Mesendoderm (in vitro differentiated cells): ENCODE results near the gene FAM117A.

Source experiments
- DNase-seq: peaks from one replicate; pipeline ENCODE4 v3.0.0; 2013
- H2AK5ac ChIP-seq: 2 replicates; pipeline ENCODE4 v1.6.1; 2013; ENCODE audit warnings: low read length, inconsistent platforms
- H2BK120ac ChIP-seq: 2 replicates; pipeline ENCODE4 v1.6.1; 2013; ENCODE audit warnings: low read depth, mild to moderate bottlenecking, low read length, moderate library complexity, mixed read lengths
- H2BK15ac ChIP-seq: replicated peaks from 2 replicates; pipeline ENCODE4 v1.6.1; 2013; ENCODE audit warnings: low read depth, mild to moderate bottlenecking, moderate library complexity
- H2BK5ac ChIP-seq: 2 replicates; pipeline ENCODE4 v1.6.1; 2013; ENCODE audit warnings: low read length, inconsistent platforms
- H3K18ac ChIP-seq: 2 replicates; pipeline ENCODE4 v1.6.1; 2013; ENCODE audit warnings: mild to moderate bottlenecking, low read length, mixed read lengths
- H3K23ac ChIP-seq: one replicate; pipeline ENCODE4 v1.6.1; 2013; ENCODE audit warnings: low read length
- H3K27ac ChIP-seq: 2 replicates; pipeline ENCODE4 v1.5.1; 2013; ENCODE audit warnings: low read depth, mild to moderate bottlenecking, inconsistent platforms, low read length, moderate library complexity
- H3K27me3 ChIP-seq: 2 replicates; pipeline ENCODE4 v1.6.1; 2013; ENCODE audit warnings: low read length, control low read depth, mild to moderate bottlenecking, inconsistent platforms; ENCODE audit not compliant: insufficient read depth, poor library complexity
- H3K36me3 ChIP-seq: 2 replicates; pipeline ENCODE4 v1.6.1; 2013; ENCODE audit warnings: low read length, inconsistent platforms; ENCODE audit not compliant: control insufficient read depth, insufficient read depth
- H3K4ac ChIP-seq: one replicate; pipeline ENCODE4 v1.6.1; 2013; ENCODE audit warnings: low read depth, mild to moderate bottlenecking, low read length, moderate library complexity
- H3K4me1 ChIP-seq: 2 replicates; pipeline ENCODE4 v1.6.1; 2013; ENCODE audit warnings: low read depth, low read length, inconsistent platforms; ENCODE audit not compliant: control insufficient read depth
- H3K4me2 ChIP-seq: 2 replicates; pipeline ENCODE4 v1.6.1; 2013; ENCODE audit warnings: low read length
- H3K4me3 ChIP-seq: 2 replicates; pipeline ENCODE4 v1.5.1; 2013; ENCODE audit warnings: mild to moderate bottlenecking, low read length
- H3K56ac ChIP-seq: one replicate; pipeline ENCODE4 v1.6.1; 2013; ENCODE audit warnings: low read length
- H3K79me1 ChIP-seq: 2 replicates; pipeline ENCODE4 v1.6.1; 2013; ENCODE audit warnings: low read length, inconsistent platforms
- H3K79me2 ChIP-seq: 2 replicates; pipeline ENCODE4 v1.6.1; 2013; ENCODE audit warnings: mild to moderate bottlenecking, low read length; ENCODE audit not compliant: control insufficient read depth, insufficient read depth
- H3K9ac ChIP-seq: 2 replicates; pipeline ENCODE4 v1.6.1; 2013; ENCODE audit warnings: low read length, inconsistent platforms
- H4K5ac ChIP-seq: one replicate; pipeline ENCODE4 v1.6.1; 2013; ENCODE audit warnings: low read length
- H4K8ac ChIP-seq: one replicate; pipeline ENCODE4 v1.6.1; 2013; ENCODE audit warnings: low read depth, mild to moderate bottlenecking, control low read depth, low read length, moderate library complexity
- WGBS: extraction: QIAGEN DNeasy Blood & Tissue Kit; methylation state at CpG from one replicate; pipeline ENCODE4 v1.1.7; 2013; ENCODE audit warnings: low lambda C conversion rate, missing lambda C conversion rate; ENCODE audit not compliant: insufficient coverage; ENCODE audit errors: extremely low coverage; 5-methylcytosine and 5-hydroxymethylcytosine counted together

FAM117A gene

GRCh38 chr17:49756323-49757150 lies 7.4 kb downstream of the FAM117A start:
- H2AK5ac ChIP-seq = no peak overlapping the region
- no peak overlapping the region for H2BK5ac ChIP-seq
- no CpG with 5 or more reads among the region's 9 CpGs for WGBS
- no peak overlapping the region for H3K23ac ChIP-seq
- no peak overlapping the region for H2BK120ac ChIP-seq
- H3K27me3 ChIP-seq = no peaks in the 10 kb centered on the region
- H3K4me2 ChIP-seq = no peak overlapping the region
- no peaks in the 10 kb centered on the region for H3K79me2 ChIP-seq
- no peak overlapping the region for H3K4me3 ChIP-seq
- H4K5ac ChIP-seq = no peak overlapping the region
- no peaks in the 10 kb centered on the region for H3K4me1 ChIP-seq
- no peak overlapping the region for H2BK15ac ChIP-seq
- no peak overlapping the region for H3K9ac ChIP-seq
- DNase-seq = no peak
- H3K56ac ChIP-seq = no peak overlapping the region
- H3K4ac ChIP-seq = no peak overlapping the region
- H3K79me1 ChIP-seq = peaks cover 13% of the 10 kb centered on the region
- H3K27ac ChIP-seq = no peak overlapping the region
- H4K8ac ChIP-seq = no peak overlapping the region
- no peaks in the 10 kb centered on the region for H3K36me3 ChIP-seq
- H3K18ac ChIP-seq = no peak overlapping the region

- H2BK120ac ChIP-seq = no peak overlapping the region
- H3K4me1 ChIP-seq = no peaks in the 10 kb centered on the region
- H3K4me2 ChIP-seq = no peak overlapping the region
- no peak overlapping the region for H4K5ac ChIP-seq
- no peak overlapping the region for H4K8ac ChIP-seq
- no peak for DNase-seq
- no peak overlapping the region for H3K9ac ChIP-seq
- H3K23ac ChIP-seq = no peak overlapping the region
- no CpG with 5 or more reads among the region's 4 CpGs for WGBS
- no peak overlapping the region for H3K27ac ChIP-seq
- no peak overlapping the region for H3K18ac ChIP-seq
- H3K56ac ChIP-seq = peak overlapping the region; percentile 15
- no peak overlapping the region for H2BK15ac ChIP-seq
- H2BK5ac ChIP-seq = no peak overlapping the region
- H3K4me3 ChIP-seq = no peak overlapping the region
- H3K27me3 ChIP-seq = no peaks in the 10 kb centered on the region
- H3K79me1 ChIP-seq = peaks cover 13% of the 10 kb centered on the region
- H2AK5ac ChIP-seq = no peak overlapping the region
- H3K4ac ChIP-seq = no peak overlapping the region
- no peaks in the 10 kb centered on the region for H3K79me2 ChIP-seq
- H3K36me3 ChIP-seq = no peaks in the 10 kb centered on the region
These were observed 8.2 kb downstream of the FAM117A start for GRCh38 chr17:49755663-49756283.

DNA sequence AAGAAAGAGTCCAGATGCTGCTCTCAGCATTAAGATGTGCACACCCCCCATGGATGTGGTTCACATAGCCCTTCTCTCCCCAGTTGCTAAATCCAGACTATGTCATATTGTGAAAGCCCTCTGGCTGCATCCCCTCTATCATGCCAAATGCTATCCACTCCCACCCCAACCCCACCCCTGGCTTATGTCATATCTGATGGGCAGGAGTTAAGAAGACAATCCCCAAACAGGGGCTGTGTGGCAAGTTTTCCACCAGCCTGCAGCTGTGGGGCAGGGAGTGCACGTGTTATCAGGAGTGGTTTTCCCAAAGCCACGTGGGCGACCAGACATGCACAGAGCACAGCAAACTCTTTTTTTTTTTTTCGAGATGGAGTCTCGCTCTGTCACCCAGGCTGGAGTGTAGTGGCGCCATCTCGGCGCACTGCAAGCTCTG lies 10.0 kb downstream of the FAM117A start:
- H3K79me1 ChIP-seq = peaks cover 12% of the 10 kb centered on the region
- H3K27ac ChIP-seq = no peak overlapping the region
- no peak overlapping the region for H2BK120ac ChIP-seq
- no peaks in the 10 kb centered on the region for H3K36me3 ChIP-seq
- no peak overlapping the region for H2BK15ac ChIP-seq
- no peak overlapping the region for H3K9ac ChIP-seq
- H3K4me1 ChIP-seq = no peaks in the 10 kb centered on the region
- no peak overlapping the region for H3K23ac ChIP-seq
- H3K79me2 ChIP-seq = no peaks in the 10 kb centered on the region
- H3K4ac ChIP-seq = no peak overlapping the region
- WGBS = no CpG with 5 or more reads among the region's 8 CpGs
- H4K8ac ChIP-seq = no peak overlapping the region
- H3K27me3 ChIP-seq = no peaks in the 10 kb centered on the region
- DNase-seq = no peak
- no peak overlapping the region for H3K4me2 ChIP-seq
- no peak overlapping the region for H3K4me3 ChIP-seq
- no peak overlapping the region for H2AK5ac ChIP-seq
- H2BK5ac ChIP-seq = no peak overlapping the region
- no peak overlapping the region for H4K5ac ChIP-seq
- H3K56ac ChIP-seq = no peak overlapping the region
- H3K18ac ChIP-seq = no peak overlapping the region

- DNase-seq = no peak
- H2BK120ac ChIP-seq = no peak overlapping the region
- no peaks in the 10 kb centered on the region for H3K36me3 ChIP-seq
- no peak overlapping the region for H4K8ac ChIP-seq
- no peak overlapping the region for H2BK15ac ChIP-seq
- H3K79me2 ChIP-seq = no peaks in the 10 kb centered on the region
- H3K4me3 ChIP-seq = no peak overlapping the region
- H3K18ac ChIP-seq = no peak overlapping the region
- no peak overlapping the region for H3K23ac ChIP-seq
- no peak overlapping the region for H3K4me2 ChIP-seq
- H3K9ac ChIP-seq = no peak overlapping the region
- H3K56ac ChIP-seq = no peak overlapping the region
- no peak overlapping the region for H3K27ac ChIP-seq
- H3K79me1 ChIP-seq = peaks cover 12% of the 10 kb centered on the region
- no peak overlapping the region for H2BK5ac ChIP-seq
- H2AK5ac ChIP-seq = no peak overlapping the region
- H3K27me3 ChIP-seq = no peaks in the 10 kb centered on the region
- no CpG with 5 or more reads among the region's 3 CpGs for WGBS
- H3K4me1 ChIP-seq = no peaks in the 10 kb centered on the region
- H3K4ac ChIP-seq = no peak overlapping the region
- H4K5ac ChIP-seq = no peak overlapping the region
These were observed 11.4 kb downstream of the FAM117A start for GRCh38 chr17:49752508-49752907.

GRCh38 chr17:49749730-49750129 lies 14.2 kb downstream of the FAM117A start:
- no peak overlapping the region for H4K5ac ChIP-seq

More at GRCh38 chr17:49749730-49750129, 14.2 kb downstream of the FAM117A start:
- no peaks in the 10 kb centered on the region for H3K27me3 ChIP-seq
- no peak overlapping the region for H3K4ac ChIP-seq
- no peak overlapping the region for H2BK120ac ChIP-seq
- H3K23ac ChIP-seq = no peak overlapping the region
- no peak overlapping the region for H3K4me2 ChIP-seq
- WGBS = no CpG with 5 or more reads among the region's 3 CpGs
- H3K4me1 ChIP-seq = no peaks in the 10 kb centered on the region
- H3K79me1 ChIP-seq = peaks cover 4% of the 10 kb centered on the region
- no peak overlapping the region for H2BK5ac ChIP-seq
- no peaks in the 10 kb centered on the region for H3K79me2 ChIP-seq
- H2BK15ac ChIP-seq = no peak overlapping the region
- H3K9ac ChIP-seq = no peak overlapping the region
- no peaks in the 10 kb centered on the region for H3K36me3 ChIP-seq
- no peak overlapping the region for H3K4me3 ChIP-seq
- no peak overlapping the region for H3K56ac ChIP-seq
- DNase-seq = no peak
- no peak overlapping the region for H2AK5ac ChIP-seq
- H3K27ac ChIP-seq = no peak overlapping the region
- H4K8ac ChIP-seq = no peak overlapping the region
- no peak overlapping the region for H3K18ac ChIP-seq
